Anterior cingulate cortex (tissue), 58 donors: ENCODE results near the gene HOATZ.

ENCODE experiments used
- DNase-seq, 58 donors: peaks; one replicate each; lab custom pipeline; 2025; lab: John Stamatoyannopoulos, UW

HOATZ gene

GRCh38 chr11:111521135-111521534 is 6.6 kb downstream of the HOATZ start:
- no peak for DNase-seq

GRCh38 chr11:111522426-111522825 is 7.8 kb downstream of the HOATZ start:
- no peak for DNase-seq

- no peak for DNase-seq
Measured at GRCh38 chr11:111523343-111523742, 8.8 kb downstream of the HOATZ start.

- no peak for DNase-seq
Measured at GRCh38 chr11:111524056-111524455, 9.5 kb downstream of the HOATZ start.

- no peak for DNase-seq
Measured at GRCh38 chr11:111525456-111525855, 10.9 kb downstream of the HOATZ start.

GRCh38 chr11:111526501-111526900 is 11.9 kb downstream of the HOATZ start:
- DNase-seq: no peak

- no peak for DNase-seq
Measured at GRCh38 chr11:111527279-111527678, 12.7 kb downstream of the HOATZ start.

GRCh38 chr11:111528557-111528956 is 14.0 kb downstream of the HOATZ start:
- no peak for DNase-seq

GRCh38 chr11:111530091-111530490 is 15.5 kb downstream of the HOATZ start:
- DNase-seq: no peak

- DNase-seq: peak in 1 of 58 donors; percentile 14
Measured at GRCh38 chr11:111531136-111531535, 16.6 kb downstream of the HOATZ start.

- DNase-seq: peak in 1 of 58 donors; percentile 16
Measured at GRCh38 chr11:111531687-111532364, 17.2 kb downstream of the HOATZ start.

GRCh38 chr11:111532365-111532709 is 17.8 kb downstream of the HOATZ start:
- no peak for DNase-seq

- DNase-seq: no peak
Measured at GRCh38 chr11:111535281-111535680, 20.7 kb downstream of the HOATZ start.

- no peak for DNase-seq
Measured at GRCh38 chr11:111537336-111537860, 22.8 kb downstream of the HOATZ start.

GRCh38 chr11:111538407-111539114 is 24.0 kb downstream of the HOATZ start:
- DNase-seq: no peak

- no peak for DNase-seq
Measured at GRCh38 chr11:111539426-111540113, 25.0 kb downstream of the HOATZ start.

- DNase-seq: peak in 33 of 58 donors; percentile 5 to 75 (median 45)
Measured at GRCh38 chr11:111540114-111540936, 25.7 kb downstream of the HOATZ start, which contains the start of gene LAYN. Gene LAYN (plus strand): TSS chr11:111540720. CDS start chr11:111540844, 124 bp downstream.

GRCh38 chr11:111540937-111541253 is 26.3 kb downstream of the HOATZ start:
- peak in 1 of 58 donors; percentile 40 for DNase-seq

GRCh38 chr11:111541254-111542061 is 26.9 kb downstream of the HOATZ start:
- peak in 18 of 58 donors; percentile 6 to 64 (median 32) for DNase-seq
